Islet precursor cell (in vitro differentiated cells): ENCODE measurements around the gene CADPS2.

Source experiments
- DNase-seq: peaks from one replicate; pipeline ENCODE4 v3.0.0-alpha.2; 2018

Gene CADPS2

DNA sequence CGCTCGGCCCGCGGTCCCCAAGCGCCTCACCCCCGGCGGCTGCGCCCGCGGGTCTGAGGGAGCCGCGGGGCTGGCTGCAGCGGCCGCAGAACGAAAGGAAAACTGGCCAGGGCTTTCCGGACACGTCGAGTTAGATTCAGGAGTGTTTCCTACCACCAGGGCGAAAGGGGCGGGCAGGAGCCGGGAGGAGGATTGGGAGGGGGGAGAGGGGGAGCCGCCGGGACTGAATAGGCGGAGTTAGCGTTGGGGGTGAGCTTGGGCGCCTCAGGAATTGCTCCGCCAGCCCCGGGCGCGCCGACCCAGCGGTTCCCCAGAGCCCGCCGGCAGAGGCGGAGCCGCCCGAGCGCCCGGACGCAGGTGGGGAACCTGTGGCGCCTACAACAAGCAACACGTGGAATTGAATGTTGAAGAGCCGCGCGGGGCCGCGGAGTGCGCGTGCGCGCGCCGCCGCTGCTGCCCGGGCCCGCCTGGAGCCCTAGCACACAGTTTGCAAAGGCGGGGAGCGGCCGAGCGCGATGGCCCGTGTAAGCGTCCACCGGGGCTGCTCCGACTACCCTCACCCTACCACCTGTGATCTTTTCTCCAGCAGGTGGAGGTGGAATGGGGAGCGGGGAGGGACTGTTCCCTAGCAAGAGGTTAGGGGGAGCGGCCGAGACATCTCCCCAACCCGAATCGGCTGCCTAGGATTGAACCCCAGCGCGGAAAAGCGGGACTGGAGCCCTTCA, at the start of gene CADPS2:
Gene CADPS2, minus strand, starts transcription at position 104 of the 725 bp plus-strand sequence. CDS start 123 bp downstream, outside the sequence.
- peak; percentile 91 for DNase-seq

DNA sequence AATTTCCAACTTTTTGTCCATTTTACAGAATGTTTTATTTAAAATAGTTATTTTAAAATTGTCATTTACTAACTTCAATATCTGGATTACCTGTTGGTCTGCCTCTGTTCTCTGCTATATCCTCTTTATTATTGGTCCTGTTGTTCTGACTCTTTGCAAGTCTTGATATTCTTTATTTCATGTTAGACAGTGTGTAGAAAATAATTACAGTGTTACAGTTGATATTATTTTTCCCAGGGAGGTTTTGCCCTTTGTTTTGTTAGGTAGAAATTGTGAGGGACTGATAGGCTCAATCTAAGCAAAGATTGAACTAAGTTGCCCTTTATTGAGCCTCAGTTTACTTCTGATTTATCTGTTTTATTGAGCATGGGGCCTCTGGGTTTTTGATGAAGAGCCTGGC, 49.4 kb upstream of the CADPS2 start:
- DNase-seq: no peak

DNA sequence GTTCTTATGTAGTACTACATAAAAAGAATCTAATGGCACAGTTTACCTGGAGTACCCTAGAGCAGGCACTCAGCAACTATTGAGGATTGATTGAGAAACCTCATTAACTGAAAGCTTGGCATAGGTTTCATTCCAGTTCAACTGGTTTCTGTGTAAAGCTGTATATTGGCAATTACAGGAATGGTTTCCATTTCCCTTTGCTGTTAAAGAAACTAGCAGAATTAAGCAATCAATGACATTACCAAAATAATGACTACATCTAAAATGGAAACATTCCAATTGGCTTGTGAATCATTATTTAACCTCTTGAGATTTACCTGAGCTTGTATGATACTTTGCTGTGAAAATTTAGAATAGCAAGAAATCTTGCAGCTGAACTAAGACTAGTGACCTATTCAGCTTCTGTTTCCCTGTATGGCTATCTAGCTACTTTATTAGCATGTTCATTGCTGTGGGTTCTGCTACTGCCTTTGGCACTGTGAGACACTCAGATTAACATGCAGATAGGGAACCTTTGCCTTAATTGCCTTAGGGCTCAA, 33.5 kb upstream of the CADPS2 start:
- DNase-seq: no peak

DNA sequence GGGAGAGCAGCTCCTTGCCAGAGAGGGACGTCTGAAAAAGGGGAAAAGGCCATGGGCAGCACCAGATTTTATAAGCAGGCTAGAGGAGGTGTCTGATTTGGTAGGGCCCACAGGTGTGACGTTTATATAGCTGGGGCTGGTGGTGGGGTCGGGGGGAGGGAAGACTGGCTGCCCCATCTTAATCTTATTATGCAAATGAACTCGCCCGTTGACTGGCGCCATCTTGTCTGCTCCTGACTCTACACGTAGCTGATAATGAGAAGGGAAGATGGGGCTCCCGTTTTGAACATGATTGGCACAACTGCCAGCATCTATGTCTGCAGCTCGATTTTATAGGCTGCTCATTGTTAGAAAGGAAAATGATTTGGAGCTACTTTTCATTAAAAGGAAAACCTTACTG, 28.6 kb upstream of the CADPS2 start:
- no peak for DNase-seq

DNA sequence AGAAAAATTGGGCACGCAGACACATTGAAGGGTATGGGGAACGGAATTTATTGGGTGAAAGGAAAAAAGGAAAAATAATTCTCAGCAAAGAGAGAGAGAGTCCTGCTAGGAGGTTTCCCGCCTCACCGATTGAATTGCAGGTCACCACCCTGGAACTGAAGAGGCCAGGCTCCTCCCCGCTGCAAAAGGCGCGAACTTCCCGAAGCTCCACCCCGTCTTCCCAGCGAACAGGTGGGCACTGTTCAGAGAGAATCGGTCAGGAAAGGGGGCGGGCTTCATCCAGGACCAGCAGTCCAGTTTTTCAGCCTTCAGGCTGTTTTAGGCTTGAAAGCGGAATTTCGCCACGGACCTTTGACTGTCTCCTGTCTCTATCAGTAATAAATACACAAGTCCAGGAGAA, 27.3 kb upstream of the CADPS2 start:
- no peak for DNase-seq

DNA sequence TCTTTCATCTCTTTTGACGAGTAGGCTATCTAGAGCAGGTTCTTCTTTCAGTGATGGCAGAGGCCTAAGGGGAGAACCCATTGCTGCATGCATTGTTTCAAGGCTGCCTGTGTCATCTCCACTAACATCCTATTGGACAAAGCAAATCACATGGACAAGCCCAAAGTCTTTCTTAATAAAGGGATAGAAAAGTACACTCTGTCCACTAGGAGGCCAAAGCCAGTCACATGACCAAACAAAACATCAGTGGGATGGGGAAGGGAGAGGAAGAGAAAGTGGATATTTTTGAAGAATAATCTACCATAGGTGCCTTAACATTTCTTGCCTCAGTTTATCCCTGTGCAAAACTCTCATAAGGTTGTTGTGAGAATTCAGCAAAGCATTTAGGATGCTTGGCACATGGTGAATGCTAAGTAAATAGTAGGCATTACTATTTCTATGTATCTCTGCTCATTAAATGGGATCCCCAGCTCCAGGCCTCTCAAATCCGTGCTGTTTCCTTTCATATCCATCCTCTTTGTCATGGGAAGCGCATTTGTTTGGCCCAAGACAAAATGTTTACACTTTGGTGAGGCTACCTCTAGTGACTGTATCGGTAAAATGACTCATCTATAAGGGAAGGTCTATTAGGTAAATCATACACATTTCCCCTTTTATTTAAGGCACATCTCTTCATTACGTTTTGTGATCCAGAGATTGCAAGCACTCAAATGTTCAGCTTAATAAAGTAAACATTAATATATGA, 16.7 kb upstream of the CADPS2 start:
- DNase-seq: no peak

DNA sequence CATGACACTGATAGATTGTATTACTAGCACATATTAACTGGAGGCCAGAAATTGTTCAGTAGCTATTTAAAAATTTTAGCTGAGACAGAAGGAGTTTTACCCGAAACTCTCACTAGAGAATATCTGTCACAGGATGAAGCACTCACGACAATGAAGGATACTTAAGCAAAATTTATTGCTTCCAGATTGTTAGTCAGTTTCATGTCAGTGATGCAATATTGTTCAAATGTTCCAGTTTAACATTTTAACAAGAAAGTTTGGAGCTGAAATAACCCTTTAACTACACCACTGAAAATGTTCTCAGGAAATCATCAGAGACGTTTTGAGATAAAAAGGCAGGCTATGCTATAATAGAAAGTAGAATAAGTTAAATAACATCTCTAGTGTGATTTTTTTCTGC, 15.0 kb upstream of the CADPS2 start:
- no peak for DNase-seq

DNA sequence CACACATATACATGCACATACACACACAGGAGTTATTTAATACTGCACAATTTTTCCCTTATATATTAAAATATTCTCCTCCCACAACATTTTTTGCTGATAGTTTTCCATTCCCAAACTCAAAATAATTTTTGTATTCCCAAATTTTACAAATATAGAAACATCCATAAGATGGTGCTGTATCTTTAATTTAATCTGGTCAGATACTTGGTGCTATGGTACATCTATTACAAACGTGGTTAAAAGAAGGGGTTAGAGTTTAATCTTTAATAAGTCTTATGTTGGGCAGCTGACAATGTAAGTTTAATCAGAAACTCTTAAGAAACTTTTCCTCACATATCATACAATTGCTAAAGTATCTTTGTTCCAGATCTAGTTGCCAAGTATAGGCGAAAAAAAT, 10.2 kb upstream of the CADPS2 start:
- no peak for DNase-seq

DNA sequence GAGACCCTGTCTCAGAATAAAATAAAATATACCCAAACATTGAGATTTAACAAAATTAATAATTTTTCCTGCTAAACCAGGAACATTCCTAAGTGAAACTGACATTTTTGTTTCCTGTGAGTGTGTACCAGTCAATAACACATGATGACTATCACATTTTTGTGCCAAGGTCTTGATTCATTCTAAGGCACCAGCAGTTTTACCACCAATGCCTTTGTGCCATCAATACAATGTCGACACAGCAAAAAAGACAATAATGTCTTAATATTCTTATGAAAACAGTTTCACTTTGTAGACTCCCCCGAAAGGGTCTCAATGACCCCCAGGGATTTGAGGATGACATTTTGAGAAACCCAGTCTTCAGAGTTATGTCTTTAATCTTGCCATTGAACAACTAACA, 7.2 kb upstream of the CADPS2 start:
- DNase-seq: no peak

DNA sequence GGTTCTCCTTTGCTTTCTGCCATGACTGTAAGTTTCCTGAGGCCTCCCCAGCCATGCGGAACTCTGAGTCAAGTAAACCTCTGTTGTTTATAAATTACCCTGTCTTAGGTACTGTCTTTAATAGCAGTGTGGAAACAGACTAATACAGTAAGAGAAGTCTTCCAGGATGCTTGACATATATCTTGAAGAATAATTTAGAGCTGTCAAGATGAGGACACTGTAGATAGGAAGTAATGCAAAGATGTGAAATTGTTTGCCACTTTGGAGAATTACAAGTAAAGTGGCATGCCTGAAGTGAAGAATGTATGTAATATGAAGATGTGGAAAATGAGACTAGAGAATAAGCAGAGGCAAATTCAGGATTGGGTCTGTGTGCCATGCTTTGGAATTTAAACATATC, 2.9 kb upstream of the CADPS2 start:
- DNase-seq: no peak

DNA sequence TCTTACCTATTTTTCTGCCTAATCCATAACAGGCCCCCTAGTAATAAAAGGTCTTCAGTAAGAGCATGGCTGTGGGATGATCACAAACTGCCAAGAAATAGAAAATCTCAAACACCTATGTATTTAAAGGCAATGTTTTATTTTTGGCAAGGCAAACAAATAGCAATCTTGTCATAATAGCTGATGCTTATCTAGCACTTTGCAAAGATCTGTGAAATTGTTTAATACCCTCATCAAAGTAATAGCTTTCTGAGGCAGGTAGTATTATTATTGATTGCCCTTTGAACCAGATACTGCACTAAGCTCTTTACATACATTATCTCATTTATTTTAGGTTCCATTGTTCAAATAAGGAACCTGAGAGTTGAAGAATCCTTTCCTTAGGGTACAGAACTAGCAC, 1.6 kb upstream of the CADPS2 start:
- DNase-seq: no peak

DNA sequence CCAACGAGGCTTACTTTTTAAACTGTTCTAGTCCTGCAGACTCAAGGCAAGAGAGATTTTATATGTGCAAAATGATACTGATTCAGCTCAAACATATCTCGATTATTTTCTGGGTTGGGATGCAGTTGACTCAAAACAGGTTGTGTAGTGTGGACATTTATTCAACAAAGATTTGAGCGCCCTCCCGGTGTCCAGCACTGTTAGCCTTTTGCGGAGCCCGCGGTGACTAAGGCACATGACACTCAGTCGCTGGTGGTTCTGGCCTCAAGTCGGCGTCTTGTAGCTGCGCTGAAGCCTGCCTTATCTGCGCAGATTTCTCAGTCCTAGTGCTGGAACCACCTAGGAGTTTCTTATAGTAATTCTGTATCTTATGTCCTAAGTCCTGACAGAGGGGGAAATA, 938 bp upstream of the CADPS2 start:
- peak; percentile 90 for DNase-seq

DNA sequence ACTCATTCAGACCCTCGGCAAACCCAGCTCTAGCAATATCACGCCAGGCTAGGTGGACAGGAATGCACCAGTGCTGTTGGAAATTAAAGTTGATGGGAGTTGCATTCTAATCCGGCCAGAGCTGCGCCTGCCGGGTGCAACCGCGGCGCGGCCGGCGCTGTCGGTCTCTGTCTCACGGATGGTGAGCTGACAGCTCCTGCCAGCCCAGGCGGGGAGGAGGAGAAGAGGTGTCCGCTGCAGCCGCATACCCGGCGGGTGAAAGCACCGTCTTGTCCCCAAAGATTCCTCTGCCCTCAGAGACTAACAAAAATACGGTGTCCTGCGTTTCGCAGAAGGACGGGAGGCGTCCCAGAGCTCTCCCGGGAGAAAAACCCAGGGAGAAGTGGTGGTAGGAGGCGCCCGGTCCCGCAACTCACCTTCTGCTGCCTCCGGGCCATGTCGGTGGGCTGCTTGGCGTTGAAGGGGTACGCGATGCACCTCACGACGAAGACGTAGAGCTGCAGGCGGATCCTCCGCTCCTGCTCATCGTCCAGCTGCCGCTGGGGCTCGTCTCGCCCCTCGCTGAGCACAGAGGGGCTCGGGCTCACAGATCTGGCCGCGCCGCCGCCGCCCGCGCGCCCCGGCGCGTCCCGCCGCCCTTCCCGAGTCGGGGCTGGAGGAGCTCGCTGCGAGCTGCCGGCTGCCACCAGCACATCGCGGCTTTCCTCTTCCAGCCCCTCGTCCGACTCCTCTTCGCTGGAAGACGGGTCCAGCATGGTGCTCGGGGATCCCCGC, 490 bp downstream of the CADPS2 start:
- peak; percentile 79 for DNase-seq

DNA sequence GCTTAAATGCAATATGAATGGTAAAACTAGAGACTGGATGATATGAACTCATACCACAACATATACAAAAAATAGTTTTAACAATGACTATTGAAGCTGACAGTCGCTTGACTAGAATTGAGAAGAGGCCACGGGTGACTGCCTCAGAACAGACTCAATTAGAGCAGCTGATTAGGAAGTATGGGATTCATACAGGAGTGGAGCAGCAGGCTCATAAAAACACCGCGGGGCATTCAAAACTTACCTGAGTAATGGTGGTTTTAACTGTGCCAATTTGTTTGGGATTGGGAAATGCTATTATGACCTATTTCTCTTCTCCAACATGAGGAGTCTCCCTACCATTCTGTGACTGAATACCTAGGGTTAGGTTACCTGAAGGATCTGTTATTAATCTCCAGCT, 2.1 kb downstream of the CADPS2 start:
- DNase-seq: no peak

DNA sequence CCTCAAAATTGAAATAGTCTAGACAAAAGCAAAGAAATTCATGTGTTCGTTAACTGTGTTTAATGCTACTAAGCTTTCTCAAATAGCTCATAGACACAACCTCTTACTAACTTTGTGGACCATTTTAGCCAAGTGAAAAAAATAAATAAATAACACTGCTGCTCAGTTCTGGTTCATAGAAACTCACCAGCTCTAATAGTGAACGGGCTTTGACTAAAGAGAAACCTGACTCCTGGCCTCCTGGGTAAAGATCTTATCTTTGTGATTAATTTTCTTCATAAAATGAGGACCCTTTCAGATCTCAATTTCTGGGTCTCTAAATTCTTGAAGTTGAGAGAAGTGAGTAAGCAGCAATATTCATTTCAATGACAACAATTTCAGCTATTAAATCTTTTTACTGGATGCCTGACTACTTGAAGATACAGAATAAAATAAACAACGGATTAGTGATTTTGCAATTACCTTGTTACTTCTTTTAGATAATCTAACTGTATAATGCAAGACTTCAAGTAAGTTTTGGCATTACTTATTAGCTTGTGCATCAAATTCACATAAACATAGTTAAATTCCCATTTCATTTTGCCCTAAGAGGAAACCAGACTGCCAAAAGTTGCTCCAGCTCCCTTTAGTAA, 3.1 kb downstream of the CADPS2 start:
- DNase-seq: no peak

DNA sequence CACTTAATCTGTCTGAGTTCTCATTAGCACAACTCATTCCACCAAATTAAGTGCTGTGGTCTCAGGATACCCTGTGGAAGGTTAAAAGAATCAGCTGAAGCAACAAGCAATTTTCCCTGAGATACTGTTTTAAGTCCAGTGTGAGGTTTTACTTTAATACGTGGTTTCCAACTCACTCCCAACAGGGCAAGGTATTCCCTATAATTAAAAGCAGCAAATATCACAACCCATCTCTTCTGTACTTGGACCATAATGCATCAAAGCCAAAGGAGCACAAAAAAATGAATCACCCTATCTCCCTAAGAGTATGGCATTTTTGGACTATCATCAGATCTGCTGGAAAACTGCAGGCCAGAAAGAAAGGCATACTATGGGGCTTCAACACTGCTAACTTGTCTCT, 4.9 kb downstream of the CADPS2 start:
- no peak for DNase-seq

DNA sequence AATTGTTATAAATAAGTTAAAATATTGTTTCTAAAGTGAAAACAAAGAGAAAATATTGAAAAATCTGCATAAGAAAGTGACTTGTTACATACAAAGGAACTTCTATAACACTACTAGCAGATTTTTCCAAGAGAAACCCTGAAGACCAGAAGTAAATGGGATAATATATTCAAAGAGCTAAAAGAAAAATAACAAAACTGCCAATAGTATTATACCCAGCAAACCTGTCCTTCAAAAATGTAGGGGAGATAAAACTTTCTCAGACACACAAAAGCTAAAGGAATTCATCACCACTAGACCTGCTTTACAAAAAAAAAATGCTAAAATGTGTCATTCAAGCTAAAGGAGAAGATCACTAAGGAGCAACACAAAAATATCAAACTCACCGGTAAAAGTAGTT, 17.0 kb downstream of the CADPS2 start:
- no peak for DNase-seq

DNA sequence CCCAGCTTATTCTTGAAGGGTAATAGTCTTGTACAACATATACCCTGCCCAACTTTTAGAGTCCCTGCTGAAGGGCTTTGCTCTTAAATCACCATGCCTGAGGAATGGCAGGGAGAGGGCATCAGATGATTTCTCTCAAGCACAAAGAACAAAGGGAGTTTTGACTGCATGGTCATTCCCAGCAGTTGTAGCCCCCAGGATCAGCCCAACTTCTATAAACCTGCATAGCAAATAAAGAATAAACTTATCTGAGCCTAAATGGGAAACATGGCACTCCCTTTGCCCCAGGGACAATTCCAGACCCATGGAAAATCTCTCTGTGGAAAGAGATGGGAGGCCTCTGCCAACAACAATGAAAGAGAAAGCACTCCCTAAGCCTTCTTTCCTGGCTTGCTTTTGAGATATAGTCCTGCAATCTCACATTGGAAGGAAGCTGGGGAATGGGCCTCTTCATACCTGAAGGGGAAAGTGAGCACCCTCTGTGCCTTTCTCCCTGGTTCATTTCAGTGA, 18.7 kb downstream of the CADPS2 start:
- DNase-seq: no peak

DNA sequence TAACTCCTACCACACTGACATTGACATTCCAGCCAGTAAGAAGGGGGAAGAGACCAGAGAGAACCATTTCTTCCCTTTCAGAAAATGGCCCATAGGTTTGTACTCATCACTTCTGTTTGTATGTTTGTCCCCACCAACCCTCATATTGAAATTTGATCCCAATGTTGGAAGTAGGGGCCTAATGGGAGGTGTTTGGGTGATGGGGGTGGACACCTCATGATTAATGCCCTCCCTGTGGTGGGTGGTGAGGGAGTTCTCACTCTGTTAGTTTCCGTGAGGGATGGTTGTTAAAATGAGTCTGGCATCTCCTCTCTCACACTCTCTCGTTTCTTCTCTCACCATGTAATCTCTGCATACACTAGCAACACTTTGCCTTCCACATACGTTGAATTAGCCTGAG, 21.4 kb downstream of the CADPS2 start:
- DNase-seq: no peak

DNA sequence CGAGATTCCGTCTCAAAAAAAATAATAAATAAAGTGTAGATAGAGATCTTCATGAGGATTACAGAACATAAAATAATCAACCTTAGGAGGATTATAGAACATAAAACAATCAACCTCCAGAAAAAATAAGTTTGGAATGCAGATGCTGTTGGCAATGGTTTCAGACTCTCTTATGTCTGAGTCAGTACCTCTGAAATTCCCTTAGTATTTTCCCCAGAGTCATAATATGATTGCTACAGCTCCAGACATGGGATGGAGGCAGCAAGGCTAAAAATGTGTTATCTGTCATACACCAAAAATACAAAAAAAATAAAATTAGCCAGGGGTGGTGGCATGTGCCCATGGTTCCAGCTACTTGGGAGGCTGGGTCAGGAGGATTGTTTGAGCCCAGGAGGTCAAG, 22.2 kb downstream of the CADPS2 start:
- no peak for DNase-seq

DNA sequence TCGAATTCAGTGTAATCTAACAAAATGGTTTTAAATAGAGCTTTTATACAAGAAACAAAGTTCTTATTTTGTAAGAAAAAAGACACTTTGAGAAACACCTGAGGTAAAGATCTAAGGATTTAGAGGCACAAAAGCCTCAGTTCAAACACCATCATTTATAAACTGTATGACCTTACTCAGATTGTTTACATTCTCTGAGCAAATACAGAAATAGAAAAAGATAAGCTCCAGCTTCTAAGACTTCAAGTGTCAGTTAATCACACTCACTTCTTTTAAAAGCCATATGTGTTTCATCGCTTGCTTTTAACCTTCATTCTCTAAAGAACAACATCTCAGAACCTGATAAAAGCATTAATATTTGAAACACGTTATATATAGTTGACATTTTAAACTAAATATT, 27.9 kb downstream of the CADPS2 start:
- no peak for DNase-seq

DNA sequence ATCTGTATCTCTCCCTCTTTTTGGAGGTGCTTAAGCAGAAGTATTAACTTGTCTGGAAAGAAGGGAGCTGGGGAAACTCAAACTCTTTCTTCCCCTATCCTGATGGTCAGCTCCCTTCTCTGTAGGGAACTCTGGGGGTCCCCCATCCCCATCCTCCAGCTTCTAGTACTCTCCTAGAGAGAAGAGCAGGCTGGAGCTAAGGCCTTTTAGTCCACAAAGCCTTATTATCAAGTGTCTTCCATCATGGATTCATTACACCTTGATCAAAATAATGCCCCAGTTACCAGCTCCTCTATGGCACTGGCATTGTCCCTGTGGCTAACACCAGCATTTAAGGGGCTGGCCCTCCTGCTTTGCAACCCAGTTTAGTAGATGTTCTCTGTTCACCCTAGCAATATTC, 35.7 kb downstream of the CADPS2 start:
- DNase-seq: no peak

DNA sequence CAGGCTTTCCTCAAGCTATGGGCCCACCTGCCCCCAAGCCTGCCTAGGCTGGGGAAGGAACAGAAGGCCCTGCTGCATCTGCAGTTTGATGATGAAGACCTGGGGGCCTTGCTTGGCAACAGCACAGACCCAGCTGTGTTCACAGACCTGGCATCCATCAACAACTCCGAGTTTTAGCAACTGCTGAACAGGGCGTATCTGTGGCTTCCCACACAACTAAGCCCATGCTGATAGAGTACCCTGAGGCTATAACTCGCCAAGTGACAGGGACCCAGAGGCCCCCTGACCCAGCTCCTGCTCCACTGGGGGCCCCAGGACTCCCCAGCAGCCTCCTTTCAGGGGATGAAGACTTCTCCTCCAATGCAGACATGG, 36.3 kb downstream of the CADPS2 start:
- DNase-seq: no peak
